Stomach (tissue), 9 donors: Measurements from ENCODE around the gene ANGEL1. TPM values are rescaled to one million over a fixed set of nuclear protein-coding genes. Genes with fewer than 3 reads are reported as not detected.
A peak's percentile ranks its signal among the peaks of the same experiment; 100 is the strongest.

Experiments used
- DNase-seq, 2 donors: peaks; one replicate each; pipeline versions ENCODE4 v3.0.0 to v3.0.0-alpha.2; 2013 to 2019
- H3K27ac ChIP-seq, 5 donors: fragments of 200-600 bp in 4 of 5; sonication (generic) in 4 of 5; one replicate each; pipeline ENCODE4 v1.5.1; 2013 to 2019; ENCODE audit warnings: mild to moderate bottlenecking in 1 of 5, moderate library complexity in 1 of 5
- H3K27me3 ChIP-seq, 3 donors: fragments of 200-600 bp; sonication (generic); one replicate each; pipeline ENCODE4 v1.5.1; 2017 to 2019; ENCODE audit warnings: mixed run types in 1 of 3
- H3K36me3 ChIP-seq, 4 donors: fragments of 200-600 bp; sonication (generic); 1 replicate in 3 of 4; 2 replicates in 1 of 4; pipeline ENCODE4 v1.5.1; 2016 to 2019
- H3K4me1 ChIP-seq, 4 donors: fragments of 200-600 bp; sonication (generic); one replicate each; pipeline ENCODE4 v1.5.1; 2016 to 2019
- H3K4me3 ChIP-seq, 4 donors: fragments of 200-600 bp; sonication (generic) in 3 of 4; one replicate each; pipeline ENCODE4 v1.5.1; 2016 to 2019; ENCODE audit warnings: mild to moderate bottlenecking in 1 of 4
- H3K9me3 ChIP-seq, 4 donors: fragments of 200-600 bp; sonication (generic); one replicate each; pipeline ENCODE4 v1.5.1; 2016 to 2019
- EP300 ChIP-seq: sonication (generic); formaldehyde crosslinking; IDR thresholded peaks from one replicate; pipeline ENCODE4 v1.6.1; 2017; ENCODE audit warnings: antibody characterized with exemption
- POLR2A ChIP-seq, 4 donors: fragments of 450-650 bp; IDR thresholded peaks; one replicate each; pipeline ENCODE4 v1.6.1; 2016; ENCODE audit warnings: antibody characterized with exemption in 4 of 4, control low read depth in 2 of 4, mild to moderate bottlenecking in 1 of 4, moderate library complexity in 1 of 4
- POLR2AphosphoS5 ChIP-seq, 3 donors: sonication (generic); formaldehyde crosslinking; IDR thresholded peaks; one replicate each; pipeline ENCODE4 v1.6.1; 2016; ENCODE audit warnings: antibody characterized with exemption in 3 of 3
- WGBS, 5 donors: extraction: QIAGEN DNeasy Blood & Tissue Kit in 3 of 5; methylation state at CpG; one replicate each; pipeline versions ENCODE4 v1.1.5 to v1.1.7; 2013 to 2018; 5-methylcytosine and 5-hydroxymethylcytosine counted together
- intact Hi-C: fragments of 100-400 bp; cut with DNase I; formaldehyde crosslinking; loops from one replicate; pipeline ENCODE4 v1.15.1; 2023; ENCODE audit warnings: low total_unique reads
- polyA plus RNA-seq, 3 donors: library from polyadenylated mRNA; stranded (reverse); fragments of 200-250 nt; gene quantifications; one replicate each; pipeline ENCODE4 v1.2.3, GENCODE V29; 2013
- total RNA-seq, 5 donors: library from RNA; depleted of rRNA; stranded (reverse); fragments of >200 nt; gene quantifications; one replicate each; pipeline versions ENCODE4 v1.1.0 to v1.2.3, GENCODE V29; 2014 to 2016
- TF ChIP-seq, protein P1 (sequence below), 7 experiments: fragments of 450-650 bp in 4 of 7; fragments of 200-600 bp in 3 of 7; sonication (generic) in 3 of 7; IDR thresholded peaks; one replicate each; pipeline ENCODE4 v1.5.1; 2016 to 2019; ENCODE audit warnings: antibody characterized with exemption in 7 of 7, control low read depth in 2 of 7, mild to moderate bottlenecking in 1 of 7
- donor health status: healthy with polysubstance abuse.
- donor health status: Bipolar disorder and iron deficiency.
- donor health status: healthy.

The ANGEL1 gene
- total and polyA plus RNA-seq, 8 donors = 2.3 to 32.6 (median 12.7) TPM

DNA sequence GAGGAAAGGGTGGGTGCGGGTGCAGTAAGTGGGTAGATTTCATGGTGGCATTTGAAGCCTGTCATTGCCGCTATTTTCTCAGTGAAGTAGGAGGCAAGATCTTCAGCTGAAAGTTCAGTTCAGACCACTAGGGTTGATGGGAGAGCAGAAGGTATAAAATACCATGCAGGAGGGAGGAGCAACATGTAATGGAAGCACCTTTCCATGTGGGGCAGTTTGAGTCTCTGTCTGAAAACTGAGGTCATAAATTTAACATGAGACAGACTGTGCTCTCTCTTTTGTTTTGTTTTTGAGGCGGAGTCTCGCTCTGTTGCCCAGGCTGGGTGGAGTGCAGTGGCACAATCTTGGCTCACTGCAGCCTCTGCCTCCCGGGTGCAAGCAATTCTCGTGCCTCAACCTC, 36.2 kb upstream of the ANGEL1 start:
- intact Hi-C loops = no loop called here
- H3K4me3 ChIP-seq = no peak overlapping the region
- H3K4me1 ChIP-seq = no peaks in the 10 kb centered on the region
- DNase-seq = no peak
- WGBS, 5 donors = 68 to 82% (median 77%) methylated on average over 6 of the region's 6 CpGs
- TF ChIP-seq POLR2AphosphoS5 (IDR thresholded peaks at IDR 0.05) = no peak
- TF ChIP-seq, protein P1, sequence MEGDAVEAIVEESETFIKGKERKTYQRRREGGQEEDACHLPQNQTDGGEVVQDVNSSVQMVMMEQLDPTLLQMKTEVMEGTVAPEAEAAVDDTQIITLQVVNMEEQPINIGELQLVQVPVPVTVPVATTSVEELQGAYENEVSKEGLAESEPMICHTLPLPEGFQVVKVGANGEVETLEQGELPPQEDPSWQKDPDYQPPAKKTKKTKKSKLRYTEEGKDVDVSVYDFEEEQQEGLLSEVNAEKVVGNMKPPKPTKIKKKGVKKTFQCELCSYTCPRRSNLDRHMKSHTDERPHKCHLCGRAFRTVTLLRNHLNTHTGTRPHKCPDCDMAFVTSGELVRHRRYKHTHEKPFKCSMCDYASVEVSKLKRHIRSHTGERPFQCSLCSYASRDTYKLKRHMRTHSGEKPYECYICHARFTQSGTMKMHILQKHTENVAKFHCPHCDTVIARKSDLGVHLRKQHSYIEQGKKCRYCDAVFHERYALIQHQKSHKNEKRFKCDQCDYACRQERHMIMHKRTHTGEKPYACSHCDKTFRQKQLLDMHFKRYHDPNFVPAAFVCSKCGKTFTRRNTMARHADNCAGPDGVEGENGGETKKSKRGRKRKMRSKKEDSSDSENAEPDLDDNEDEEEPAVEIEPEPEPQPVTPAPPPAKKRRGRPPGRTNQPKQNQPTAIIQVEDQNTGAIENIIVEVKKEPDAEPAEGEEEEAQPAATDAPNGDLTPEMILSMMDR (IDR thresholded peaks at IDR 0.05) = no peak
- no peak for TF ChIP-seq POLR2A (IDR thresholded peaks at IDR 0.05)
- no peaks in the 10 kb centered on the region for H3K9me3 ChIP-seq
- H3K27me3 ChIP-seq = peaks cover 0 to 14% (median 0%) of the 10 kb centered on the region in 3 donors
- H3K27ac ChIP-seq = no peak overlapping the region
- H3K36me3 ChIP-seq = no peaks in the 10 kb centered on the region

DNA sequence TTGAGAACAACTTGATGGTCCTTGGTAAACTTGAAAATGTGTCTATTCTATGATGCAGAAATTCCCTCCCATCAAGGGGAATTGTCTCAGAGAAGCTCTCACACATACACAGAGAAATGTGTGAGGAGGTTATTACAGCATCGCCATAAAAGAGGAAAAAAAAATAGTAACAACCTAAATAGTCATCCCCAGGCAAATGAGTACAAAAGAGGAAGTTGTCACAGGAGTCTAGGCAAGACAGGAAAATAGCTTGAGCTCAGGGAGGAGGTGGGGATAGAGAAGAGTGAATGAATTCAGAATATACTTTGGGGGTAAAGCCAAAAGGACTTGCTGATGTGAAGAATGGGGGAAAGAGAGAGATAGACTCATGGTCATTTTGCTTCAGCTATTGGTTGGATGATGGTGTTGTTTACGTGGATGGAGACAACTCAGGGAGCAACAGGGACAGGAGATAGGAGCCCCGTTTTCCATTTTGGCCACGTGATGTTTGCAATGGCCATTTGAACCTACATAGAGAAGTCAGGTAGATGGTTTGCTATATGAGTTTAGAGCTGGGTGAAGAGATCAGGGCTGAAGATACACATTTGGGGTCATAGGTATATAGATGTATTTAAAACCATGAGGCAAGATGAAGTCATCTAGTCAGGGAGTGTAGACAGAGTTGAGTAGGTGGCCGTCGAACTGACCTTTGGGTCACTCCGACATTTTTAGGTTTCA, 33.8 kb upstream of the ANGEL1 start:
- Histone ChIP-seq H3K4me1 (no peaks in the 10 kb centered on the region), H3K9me3 (no peaks in the 10 kb centered on the region), H3K27ac (no peak overlapping the region), H3K27me3 (peaks cover 0 to 17% (median 0%) of the 10 kb centered on the region in 3 donors), H3K4me3 (no peak overlapping the region), H3K36me3 (no peaks in the 10 kb centered on the region)
- intact Hi-C loops = no loop called here
- WGBS, 5 donors = 73 to 85% (median 76%) methylated on average over 7 of the region's 7 CpGs
- no peak for DNase-seq
- no peak for TF ChIP-seq POLR2A (IDR thresholded peaks at IDR 0.05)
- no peak for TF ChIP-seq EP300
- no peak for TF ChIP-seq POLR2AphosphoS5 (IDR thresholded peaks at IDR 0.05)
- TF ChIP-seq, protein P1 (IDR thresholded peaks at IDR 0.05) = no peak

DNA sequence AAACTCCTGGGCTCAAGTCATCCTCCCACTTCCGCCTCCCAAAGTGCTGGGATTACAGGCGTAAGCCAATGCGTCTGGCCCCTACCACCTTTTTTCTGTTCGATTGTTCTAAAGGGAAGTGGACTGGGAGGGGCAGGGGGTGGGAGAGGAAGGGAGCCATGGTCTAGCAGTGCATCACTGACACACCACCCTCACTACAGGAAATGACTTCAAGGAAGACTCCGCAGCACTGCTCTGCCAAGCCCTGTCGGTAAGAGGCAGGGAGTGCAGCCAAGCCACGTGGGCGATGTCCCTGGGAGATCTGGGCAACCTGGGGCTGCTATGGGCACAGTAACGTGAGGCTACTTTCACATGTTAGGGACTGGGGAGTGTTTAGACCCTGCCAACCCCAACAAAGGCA, 31.5 kb upstream of the ANGEL1 start:
- H3K4me1 ChIP-seq = no peaks in the 10 kb centered on the region
- H3K27ac ChIP-seq = peak overlapping the region in 4 of 5 donors; percentile 25 to 45 (median 38)
- peak; percentile 32 to 74 for DNase-seq
- no peaks in the 10 kb centered on the region for H3K9me3 ChIP-seq
- no peak overlapping the region for H3K4me3 ChIP-seq
- TF ChIP-seq, protein P1 (IDR thresholded peaks at IDR 0.05) = no peak
- TF ChIP-seq POLR2AphosphoS5 (IDR thresholded peaks at IDR 0.05) (peak in 1 of 3 donors; percentile 36), EP300 (no peak), POLR2A (IDR thresholded peaks at IDR 0.05) (no peak)
- H3K27me3 ChIP-seq = peaks cover 0 to 17% (median 0%) of the 10 kb centered on the region in 3 donors
- 44 to 65% (median 56%) methylated on average over 8 to 9 of the region's 9 CpGs for WGBS, 5 donors
- intact Hi-C loops = no loop called here
- no peaks in the 10 kb centered on the region for H3K36me3 ChIP-seq

DNA sequence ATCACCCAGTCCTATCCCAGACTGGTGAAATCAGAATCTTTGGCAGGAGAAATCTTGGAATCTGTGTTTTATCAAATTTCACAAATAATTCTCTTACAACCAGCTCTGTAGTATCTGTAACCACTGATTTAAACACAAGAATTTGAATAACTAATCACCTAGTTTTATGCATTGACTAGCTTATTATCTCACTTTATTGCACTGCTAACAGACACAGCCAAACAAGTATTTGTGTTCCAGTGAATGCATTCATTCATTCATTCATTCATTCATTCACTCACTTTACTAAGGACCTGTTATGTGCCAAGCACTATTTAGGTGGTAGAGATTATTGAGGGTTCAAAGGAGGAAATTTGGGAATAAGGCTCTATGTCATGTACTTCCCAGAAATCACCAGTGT, 29.7 kb upstream of the ANGEL1 start:
- Histone ChIP-seq H3K27ac (no peak overlapping the region), H3K4me3 (no peak overlapping the region), H3K27me3 (peaks cover 0 to 17% (median 0%) of the 10 kb centered on the region in 3 donors), H3K36me3 (no peaks in the 10 kb centered on the region), H3K9me3 (no peaks in the 10 kb centered on the region), H3K4me1 (no peaks in the 10 kb centered on the region)
- TF ChIP-seq, protein P1 (IDR thresholded peaks at IDR 0.05) = no peak
- TF ChIP-seq POLR2AphosphoS5 (IDR thresholded peaks at IDR 0.05) = no peak
- no peak for TF ChIP-seq EP300
- TF ChIP-seq POLR2A (IDR thresholded peaks at IDR 0.05) = no peak
- no peak for DNase-seq
- intact Hi-C loops = no loop called here
